ENCODE data around the gene EMILIN2. TPM values are rescaled to one million over a fixed set of nuclear protein-coding genes. Genes with fewer than 3 reads are reported as not detected.

EMILIN2 gene
- total and polyA plus RNA-seq, 9 of the 15 experiments (the other 6 are each of a cell fraction or from before 2014, with no cell fraction given) = 0.01 to 0.40 (median 0.19) TPM

DNA sequence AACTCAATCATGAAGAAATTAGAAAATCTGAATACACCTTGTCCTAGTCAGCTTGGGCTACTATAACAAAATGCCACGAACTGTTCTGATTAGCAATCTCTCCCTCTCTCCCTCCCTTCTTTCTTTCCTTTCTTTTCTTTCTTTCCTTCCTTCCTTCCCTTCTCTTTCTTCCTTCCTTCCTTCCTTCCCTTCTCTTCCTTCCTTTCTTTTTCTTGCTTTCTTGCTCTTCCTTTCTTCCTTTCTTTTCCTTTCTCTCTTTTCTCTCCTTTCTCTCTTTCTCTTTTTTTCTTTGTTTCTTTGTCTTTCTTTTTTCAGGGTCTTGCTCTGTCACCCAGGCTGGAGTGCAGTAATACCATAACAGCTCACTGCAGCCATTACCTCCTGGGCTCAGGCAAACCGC is 23.6 kb upstream of the EMILIN2 start (continued):
- TF ChIP-seq ZBTB2 (IDR thresholded peaks at IDR 0.05) (peak; percentile 76), CC2D1A (IDR thresholded peaks at IDR 0.05) (no peak)

- TF ChIP-seq HMGN3 (IDR thresholded peaks at IDR 0.05; ENCODE audit: borderline replicate concordance, extremely low read depth, insufficient read length, low read depth, low read length) (no peak), CBX3 (IDR thresholded peaks at IDR 0.05; ENCODE audit: borderline replicate concordance in 1 of 2, low read length in 2 of 2) (0 out of 3 replicates have a peak, but pooled peaks of 1 of the 2 experiments have one; percentile 30), ZNF174 (CRISPR knock-in tag; IDR thresholded peaks at IDR 0.05) (no peak), KDM1A (IDR thresholded peaks at IDR 0.05) (peak in 1 of 2 experiments; percentile 62; a peak in 2 of 4 replicates), ZNF146 (CRISPR knock-in tag; IDR thresholded peaks at IDR 0.05; ENCODE audit: unreplicated experiment) (peak; percentile 99), BCOR (IDR thresholded peaks at IDR 0.05) (peak; percentile 84), RBM25 (IDR thresholded peaks at IDR 0.05; ENCODE audit: low read depth, low read length, severe bottlenecking) (peak; percentile 73)
- Histone ChIP-seq H3K36me3 (ENCODE audit: control insufficient read depth, insufficient read depth, low read length) (no peaks in the 10 kb centered on the region), H3K4me3 (no peak overlapping the region), H3K9me1 (ENCODE audit: control insufficient read depth, insufficient read depth, low read length) (no peaks in the 10 kb centered on the region), H3K4me1 (replicated peaks in 1 of 2; ENCODE audit: control insufficient read depth in 2 of 2, insufficient read depth in 2 of 2, low read length in 2 of 2) (peaks cover 5 to 6% of the 10 kb centered on the region in 2 experiments; a peak in 1 of 5 replicates), H4K20me1 (replicated peaks; ENCODE audit: control insufficient read depth, insufficient read depth, low read length) (no peaks in the 10 kb centered on the region), H3K27me3 (ENCODE audit: control insufficient read depth in 2 of 2, insufficient read depth in 2 of 2, low read length in 2 of 2) (no peaks in the 10 kb centered on the region), H2AFZ (ENCODE audit: low read depth, low read length) (no peak overlapping the region), H3K9me3 (replicated peaks; ENCODE audit: control insufficient read depth, insufficient read depth, low read depth, low read length) (no peaks in the 10 kb centered on the region), H3K79me2 (ENCODE audit: control insufficient read depth, insufficient read depth, low read length) (no peaks in the 10 kb centered on the region), H3K4me2 (ENCODE audit: insufficient read depth, low read length) (no peak overlapping the region), H3K27ac (ENCODE audit: extremely low read depth, low read depth, low read length) (no peak overlapping the region), H3K9ac (ENCODE audit: insufficient read depth in 1 of 2, low read depth in 2 of 2, low read length in 2 of 2) (no peak overlapping the region)
- no TSS peak for BruUV-seq (replicated peaks)
- ATAC-seq (no peak), DNase-seq (ENCODE audit: extremely low read depth in 1 of 4, low spot score in 3 of 4) (no peak), FAIRE-seq (no peak)
- WGBS (ENCODE audit: insufficient coverage, low coverage, missing lambda C conversion rate) = 66% methylated on average over 2 of the region's 2 CpGs
- intact Hi-C loops (cut with micrococcal nuclease) (no loop called here), in situ Hi-C loops (cut with MboI) (no loop called here)
- ChIA-PET CTCF (ENCODE audit: low intra/inter-chr PET ratio) (no interaction called here), POLR2A (no interaction called here)
These were observed 22.8 kb upstream of the EMILIN2 start for GRCh38 chr18:2823966-2824365.
